ENCODE measurements around the gene ARHGEF28. TPM values are rescaled to one million over a fixed set of nuclear protein-coding genes. Genes with fewer than 3 reads are reported as not detected.

ARHGEF28 gene
- total and polyA plus RNA-seq, 2 donors, result 7.3 to 7.4 TPM

DNA sequence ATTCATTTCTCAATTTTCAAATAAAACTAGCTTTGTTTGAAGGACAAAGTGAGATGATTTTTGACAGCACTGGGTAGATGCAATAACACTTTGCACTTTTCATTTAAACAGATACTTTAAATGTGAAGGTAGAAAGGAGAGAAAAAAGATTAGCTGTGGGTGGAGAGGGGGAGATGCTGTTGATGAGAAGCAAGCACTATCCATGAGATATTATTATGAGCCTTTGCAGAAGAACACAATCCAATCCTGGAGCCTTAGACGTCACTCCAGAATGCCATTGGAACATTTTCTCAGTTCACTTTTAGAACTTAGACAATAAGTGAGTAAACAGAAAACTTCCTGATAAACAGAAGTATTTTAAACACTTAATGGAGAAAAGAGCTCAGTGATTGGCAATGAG lies 351.1 kb downstream of the ARHGEF28 start:
- no peak for DNase-seq (ENCODE audit: low read depth in 6 of 9, low spot score in 9 of 9)
- Histone ChIP-seq H3K9me3 (ENCODE audit: control insufficient read depth in 2 of 2, insufficient read depth in 1 of 2, low read length in 1 of 2) (no peaks in the 10 kb centered on the region), H3K36me3 (ENCODE audit: control insufficient read depth in 2 of 2, insufficient read depth in 2 of 2, low read length in 1 of 2) (no peaks in the 10 kb centered on the region), H3K27me3 (ENCODE audit: control insufficient read depth in 2 of 2, insufficient read depth in 1 of 2, low read length in 1 of 2) (no peaks in the 10 kb centered on the region), H3K4me3 (ENCODE audit: low read length in 2 of 2) (no peak overlapping the region), H3K4me1 (ENCODE audit: control insufficient read depth in 2 of 2, insufficient read depth in 2 of 2, low read length in 2 of 2) (no peaks in the 10 kb centered on the region), H3K27ac (ENCODE audit: low read depth in 1 of 2, low read length in 1 of 2) (no peak overlapping the region)
- WGBS, result 98% methylated on average over 1 of the region's 1 CpG

DNA sequence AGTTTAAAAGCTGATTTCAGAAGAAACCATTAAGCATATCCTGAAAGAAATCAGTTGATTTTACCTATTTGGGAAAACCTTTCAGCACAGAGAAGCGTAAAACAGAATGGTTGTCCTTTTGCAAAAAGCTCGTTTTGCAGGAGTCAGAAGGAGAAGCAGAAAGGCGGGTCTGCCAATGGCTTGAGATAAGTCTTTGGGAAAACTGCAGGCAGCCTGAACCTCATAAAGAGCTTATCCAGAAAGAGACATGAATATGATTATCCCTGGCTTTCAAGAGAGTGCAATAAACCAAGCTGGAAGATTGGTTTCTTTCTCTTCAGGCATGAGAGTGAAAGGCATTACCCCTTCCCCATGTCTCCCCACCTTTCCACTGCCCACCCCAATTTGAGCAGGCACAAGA lies 353.3 kb downstream of the ARHGEF28 start:
- Histone ChIP-seq H3K27ac (ENCODE audit: low read depth in 1 of 2, low read length in 1 of 2) (no peak overlapping the region), H3K27me3 (ENCODE audit: control insufficient read depth in 2 of 2, insufficient read depth in 1 of 2, low read length in 1 of 2) (no peaks in the 10 kb centered on the region), H3K4me3 (ENCODE audit: low read length in 2 of 2) (no peak overlapping the region), H3K9me3 (ENCODE audit: control insufficient read depth in 2 of 2, insufficient read depth in 1 of 2, low read length in 1 of 2) (no peaks in the 10 kb centered on the region), H3K36me3 (ENCODE audit: control insufficient read depth in 2 of 2, insufficient read depth in 2 of 2, low read length in 1 of 2) (no peaks in the 10 kb centered on the region), H3K4me1 (ENCODE audit: control insufficient read depth in 2 of 2, insufficient read depth in 2 of 2, low read length in 2 of 2) (no peaks in the 10 kb centered on the region)
- no peak for DNase-seq (ENCODE audit: low read depth in 6 of 9, low spot score in 9 of 9)
- WGBS, result 97% methylated on average over 3 of the region's 3 CpGs

DNA sequence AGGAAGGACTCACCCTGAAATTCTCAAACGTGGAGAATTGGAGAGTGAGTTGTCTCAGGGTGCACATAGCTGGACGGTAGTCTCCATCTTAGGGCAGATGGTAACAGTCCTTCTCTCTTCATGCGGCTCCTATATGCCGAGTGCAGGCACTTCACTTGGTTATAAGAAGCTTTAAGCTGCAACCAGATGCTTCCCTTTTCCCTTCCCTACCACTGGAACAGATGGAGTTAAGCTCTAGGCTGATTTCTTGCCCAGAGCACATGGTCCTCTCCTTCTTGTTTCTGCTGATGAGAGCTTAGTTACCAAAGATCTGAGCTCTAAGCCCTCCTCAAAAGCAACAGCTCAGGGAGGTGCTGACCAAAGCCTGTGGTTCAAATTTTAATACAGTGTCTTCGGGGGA lies 355.7 kb downstream of the ARHGEF28 start:
- WGBS, result 94% methylated on average over 5 of the region's 5 CpGs
- Histone ChIP-seq H3K27ac (ENCODE audit: low read depth in 1 of 2, low read length in 1 of 2) (no peak overlapping the region), H3K27me3 (ENCODE audit: control insufficient read depth in 2 of 2, insufficient read depth in 1 of 2, low read length in 1 of 2) (no peaks in the 10 kb centered on the region), H3K9me3 (ENCODE audit: control insufficient read depth in 2 of 2, insufficient read depth in 1 of 2, low read length in 1 of 2) (no peaks in the 10 kb centered on the region), H3K36me3 (ENCODE audit: control insufficient read depth in 2 of 2, insufficient read depth in 2 of 2, low read length in 1 of 2) (no peaks in the 10 kb centered on the region), H3K4me3 (ENCODE audit: low read length in 2 of 2) (no peak overlapping the region), H3K4me1 (ENCODE audit: control insufficient read depth in 2 of 2, insufficient read depth in 2 of 2, low read length in 2 of 2) (no peaks in the 10 kb centered on the region)
- DNase-seq (ENCODE audit: low read depth in 6 of 9, low spot score in 9 of 9), result no peak

DNA sequence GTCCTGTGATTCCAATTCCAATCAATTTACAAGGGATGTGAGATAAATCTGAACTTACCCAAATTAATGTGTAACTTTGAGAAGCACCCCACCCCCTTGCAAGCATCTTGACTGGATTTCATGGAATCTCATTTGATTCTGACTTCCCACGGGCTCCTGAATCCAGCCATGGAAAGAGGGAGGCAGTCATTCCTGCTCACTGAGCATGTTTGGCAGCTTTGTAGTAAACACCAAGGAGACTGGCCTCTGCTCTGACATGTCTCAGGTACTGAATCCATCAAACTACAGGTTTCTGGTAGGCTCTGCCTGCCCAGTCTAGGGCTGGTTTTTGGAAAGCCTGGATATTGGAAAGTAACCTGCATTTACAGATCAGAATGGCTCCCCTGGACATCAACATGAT lies 357.6 kb downstream of the ARHGEF28 start:
- 91% methylated on average over 1 of the region's 1 CpG for WGBS
- Histone ChIP-seq H3K27ac (ENCODE audit: low read depth in 1 of 2, low read length in 1 of 2) (no peak overlapping the region), H3K4me3 (ENCODE audit: low read length in 2 of 2) (no peak overlapping the region), H3K4me1 (ENCODE audit: control insufficient read depth in 2 of 2, insufficient read depth in 2 of 2, low read length in 2 of 2) (no peaks in the 10 kb centered on the region), H3K36me3 (ENCODE audit: control insufficient read depth in 2 of 2, insufficient read depth in 2 of 2, low read length in 1 of 2) (no peaks in the 10 kb centered on the region), H3K9me3 (ENCODE audit: control insufficient read depth in 2 of 2, insufficient read depth in 1 of 2, low read length in 1 of 2) (no peaks in the 10 kb centered on the region), H3K27me3 (ENCODE audit: control insufficient read depth in 2 of 2, insufficient read depth in 1 of 2, low read length in 1 of 2) (no peaks in the 10 kb centered on the region)
- no peak for DNase-seq (ENCODE audit: low read depth in 6 of 9, low spot score in 9 of 9)

DNA sequence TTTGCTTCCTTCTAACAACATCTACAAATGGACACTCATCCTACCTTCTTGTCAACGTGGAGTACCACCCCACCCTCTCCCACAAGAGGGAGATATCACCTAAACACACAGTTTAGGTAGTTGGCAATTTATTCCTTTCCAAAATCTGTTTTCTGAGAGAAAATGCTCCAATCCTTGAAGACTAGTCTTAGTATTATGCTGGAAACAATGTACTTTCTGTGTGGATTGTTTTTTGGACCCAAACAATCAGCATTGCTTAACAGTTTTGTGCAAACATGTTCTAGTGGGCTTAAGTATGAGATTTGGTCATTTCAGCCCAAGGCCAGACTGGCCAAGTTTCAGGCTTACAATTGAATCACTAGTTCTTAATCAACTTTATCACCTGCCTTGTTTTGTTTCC lies 359.1 kb downstream of the ARHGEF28 start:
- no peaks in the 10 kb centered on the region for H3K36me3 ChIP-seq (ENCODE audit: control insufficient read depth in 2 of 2, insufficient read depth in 2 of 2, low read length in 1 of 2)
- no peak overlapping the region for H3K4me3 ChIP-seq (ENCODE audit: low read length in 2 of 2)
- no peaks in the 10 kb centered on the region for H3K9me3 ChIP-seq (ENCODE audit: control insufficient read depth in 2 of 2, insufficient read depth in 1 of 2, low read length in 1 of 2)
- H3K27ac ChIP-seq (ENCODE audit: low read depth in 1 of 2, low read length in 1 of 2), result no peak overlapping the region
- H3K27me3 ChIP-seq (ENCODE audit: control insufficient read depth in 2 of 2, insufficient read depth in 1 of 2, low read length in 1 of 2), result no peaks in the 10 kb centered on the region
- 29% methylated on average over 1 of the region's 1 CpG for WGBS
- peak in 2 of 9 donors; percentile 9 to 23 for DNase-seq (ENCODE audit: low read depth in 6 of 9, low spot score in 9 of 9)
- H3K4me1 ChIP-seq (ENCODE audit: control insufficient read depth in 2 of 2, insufficient read depth in 2 of 2, low read length in 2 of 2), result no peaks in the 10 kb centered on the region

DNA sequence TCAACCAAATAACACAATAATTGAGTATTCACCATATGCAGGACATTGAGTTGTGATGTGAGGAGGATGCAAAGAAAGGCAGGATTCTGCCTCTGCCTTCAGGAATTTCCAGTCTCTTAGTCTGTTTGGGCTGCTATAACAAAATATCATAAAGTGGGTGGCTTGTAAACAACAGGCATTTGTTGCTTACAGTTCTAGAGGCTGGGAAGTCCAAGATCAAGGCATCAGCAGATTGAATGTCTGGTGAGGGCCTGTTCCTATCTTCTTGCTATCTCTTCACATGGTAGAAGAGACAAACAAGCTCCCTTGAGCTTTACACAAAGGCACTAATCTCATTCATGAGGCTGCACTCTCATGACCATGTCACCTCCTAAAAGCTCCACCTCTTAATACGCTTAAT lies 360.7 kb downstream of the ARHGEF28 start:
- Histone ChIP-seq H3K27me3 (ENCODE audit: control insufficient read depth in 2 of 2, insufficient read depth in 1 of 2, low read length in 1 of 2) (no peaks in the 10 kb centered on the region), H3K4me3 (ENCODE audit: low read length in 2 of 2) (no peak overlapping the region), H3K36me3 (ENCODE audit: control insufficient read depth in 2 of 2, insufficient read depth in 2 of 2, low read length in 1 of 2) (no peaks in the 10 kb centered on the region), H3K27ac (ENCODE audit: low read depth in 1 of 2, low read length in 1 of 2) (no peak overlapping the region), H3K4me1 (ENCODE audit: control insufficient read depth in 2 of 2, insufficient read depth in 2 of 2, low read length in 2 of 2) (no peaks in the 10 kb centered on the region), H3K9me3 (ENCODE audit: control insufficient read depth in 2 of 2, insufficient read depth in 1 of 2, low read length in 1 of 2) (no peaks in the 10 kb centered on the region)
- DNase-seq (ENCODE audit: low read depth in 6 of 9, low spot score in 9 of 9), result no peak
- 100% methylated on average over 1 of the region's 1 CpG for WGBS

DNA sequence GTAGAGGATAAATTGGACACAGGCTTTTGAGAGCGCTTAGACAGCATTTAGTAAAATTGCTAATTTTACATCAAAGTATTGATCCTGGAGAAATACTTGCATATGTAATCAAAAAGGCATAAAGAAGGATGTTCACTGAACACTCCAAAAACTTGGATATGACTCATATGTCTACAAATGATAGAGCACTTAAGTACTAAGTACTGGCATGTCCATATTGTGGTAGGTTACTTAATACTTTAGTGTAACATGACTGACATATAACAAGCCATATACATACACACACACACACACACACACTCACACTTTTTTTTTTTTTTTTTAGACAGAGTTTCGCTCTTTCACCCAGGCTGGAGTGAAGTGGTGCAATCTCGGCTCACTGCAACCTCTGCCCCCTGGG lies 361.9 kb downstream of the ARHGEF28 start:
- 96% methylated on average over 3 of the region's 3 CpGs for WGBS
- H3K4me3 ChIP-seq (ENCODE audit: low read length in 2 of 2), result no peak overlapping the region
- DNase-seq (ENCODE audit: low read depth in 6 of 9, low spot score in 9 of 9), result no peak
- no peaks in the 10 kb centered on the region for H3K36me3 ChIP-seq (ENCODE audit: control insufficient read depth in 2 of 2, insufficient read depth in 2 of 2, low read length in 1 of 2)
- H3K9me3 ChIP-seq (ENCODE audit: control insufficient read depth in 2 of 2, insufficient read depth in 1 of 2, low read length in 1 of 2), result no peaks in the 10 kb centered on the region
- no peak overlapping the region for H3K27ac ChIP-seq (ENCODE audit: low read depth in 1 of 2, low read length in 1 of 2)
- no peaks in the 10 kb centered on the region for H3K27me3 ChIP-seq (ENCODE audit: control insufficient read depth in 2 of 2, insufficient read depth in 1 of 2, low read length in 1 of 2)
- no peaks in the 10 kb centered on the region for H3K4me1 ChIP-seq (ENCODE audit: control insufficient read depth in 2 of 2, insufficient read depth in 2 of 2, low read length in 2 of 2)

DNA sequence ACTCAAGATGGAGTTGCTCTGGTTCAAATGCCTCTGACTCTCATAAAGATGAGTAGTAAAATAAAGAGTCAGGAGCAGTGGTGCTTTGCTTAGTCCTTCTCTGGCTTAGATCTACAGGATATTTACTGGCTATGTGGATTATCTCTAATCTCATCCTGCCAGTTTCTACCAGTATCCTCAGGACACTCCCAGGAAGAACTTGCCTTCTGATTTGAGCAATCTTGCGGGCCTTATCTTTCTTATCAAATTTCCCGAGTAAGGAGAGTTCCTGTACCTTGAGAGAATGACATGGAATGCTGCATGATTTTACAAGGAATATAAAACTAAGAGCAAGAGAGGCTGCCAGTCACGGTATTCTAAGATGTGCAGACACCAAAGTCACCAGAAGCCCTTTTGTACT lies 364.0 kb downstream of the ARHGEF28 start:
- H3K9me3 ChIP-seq (ENCODE audit: control insufficient read depth in 2 of 2, insufficient read depth in 1 of 2, low read length in 1 of 2), result no peaks in the 10 kb centered on the region
- 66% methylated on average over 3 of the region's 3 CpGs for WGBS
- H3K27ac ChIP-seq (ENCODE audit: low read depth in 1 of 2, low read length in 1 of 2), result no peak overlapping the region
- H3K4me3 ChIP-seq (ENCODE audit: low read length in 2 of 2), result no peak overlapping the region
- H3K36me3 ChIP-seq (ENCODE audit: control insufficient read depth in 2 of 2, insufficient read depth in 2 of 2, low read length in 1 of 2), result no peaks in the 10 kb centered on the region
- H3K27me3 ChIP-seq (ENCODE audit: control insufficient read depth in 2 of 2, insufficient read depth in 1 of 2, low read length in 1 of 2), result no peaks in the 10 kb centered on the region
- DNase-seq (ENCODE audit: low read depth in 6 of 9, low spot score in 9 of 9), result no peak
- no peaks in the 10 kb centered on the region for H3K4me1 ChIP-seq (ENCODE audit: control insufficient read depth in 2 of 2, insufficient read depth in 2 of 2, low read length in 2 of 2)
